Cerebellar cortex (tissue), 1 donor: ENCODE measurements around the gene PRMT1.

Experiments
- DNase-seq: peaks from one replicate; pipeline ENCODE4 v3.0.0-alpha.2; 2015; ENCODE audit warnings: low spot score

Gene PRMT1

DNA sequence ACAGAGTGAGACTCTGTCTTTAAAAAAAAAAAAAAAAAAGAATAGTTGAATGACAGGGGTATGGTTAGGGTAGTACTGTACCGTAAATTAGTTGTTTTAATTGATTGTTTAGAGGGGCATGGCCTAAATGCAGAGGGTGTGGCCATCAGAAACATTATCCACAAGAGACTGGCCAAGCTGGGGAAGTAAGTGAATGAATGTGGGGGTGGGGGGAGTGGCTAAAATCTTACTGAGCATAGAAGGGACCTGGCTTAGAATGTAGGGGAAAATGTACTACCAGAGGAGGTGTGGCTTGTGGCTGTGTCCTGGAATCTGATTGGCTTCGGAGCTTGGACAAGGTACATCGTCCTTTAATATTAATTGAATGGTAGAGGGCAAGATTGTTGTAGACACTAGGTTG lies 7.6 kb upstream of the PRMT1 start:
- no peak for DNase-seq

DNA sequence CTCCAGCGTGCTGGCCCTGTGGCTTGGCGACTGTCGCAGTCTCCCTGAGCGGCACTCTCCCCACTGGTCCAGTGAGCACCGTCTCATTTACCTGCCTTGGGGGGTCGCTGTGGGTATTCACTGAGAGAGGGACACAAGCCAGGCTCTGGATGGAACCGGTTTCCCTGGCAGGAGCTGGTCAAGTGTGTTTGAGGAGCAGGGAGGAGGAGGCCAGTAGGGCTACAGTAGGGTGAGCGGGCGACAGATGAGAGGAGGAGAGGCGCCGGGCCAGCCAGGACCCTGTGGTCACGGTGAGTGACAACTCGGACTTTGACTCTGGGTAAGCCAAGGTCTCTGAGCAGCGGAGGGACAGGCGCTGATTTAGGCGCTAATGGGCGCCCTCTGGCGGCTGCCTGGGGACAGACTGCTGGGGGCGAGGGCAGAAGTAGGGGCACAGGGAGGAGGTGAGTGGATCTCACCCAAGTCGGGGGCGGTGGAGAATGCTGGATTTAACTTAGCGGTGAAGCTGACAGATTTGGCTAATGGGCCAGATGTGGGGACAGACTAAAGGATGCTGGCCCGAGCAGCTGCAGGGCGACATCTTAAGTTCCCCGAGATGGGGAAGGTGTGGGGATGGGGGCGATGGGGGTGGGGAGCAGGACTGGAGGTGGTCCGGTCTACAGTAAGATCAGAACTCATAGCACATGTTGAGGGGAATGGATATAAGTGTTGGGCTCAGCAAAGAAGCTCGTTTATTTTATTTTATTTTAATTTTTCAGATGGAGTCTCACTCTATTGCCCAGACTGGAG lies 4.7 kb upstream of the PRMT1 start:
- DNase-seq = peak; percentile 84

DNA sequence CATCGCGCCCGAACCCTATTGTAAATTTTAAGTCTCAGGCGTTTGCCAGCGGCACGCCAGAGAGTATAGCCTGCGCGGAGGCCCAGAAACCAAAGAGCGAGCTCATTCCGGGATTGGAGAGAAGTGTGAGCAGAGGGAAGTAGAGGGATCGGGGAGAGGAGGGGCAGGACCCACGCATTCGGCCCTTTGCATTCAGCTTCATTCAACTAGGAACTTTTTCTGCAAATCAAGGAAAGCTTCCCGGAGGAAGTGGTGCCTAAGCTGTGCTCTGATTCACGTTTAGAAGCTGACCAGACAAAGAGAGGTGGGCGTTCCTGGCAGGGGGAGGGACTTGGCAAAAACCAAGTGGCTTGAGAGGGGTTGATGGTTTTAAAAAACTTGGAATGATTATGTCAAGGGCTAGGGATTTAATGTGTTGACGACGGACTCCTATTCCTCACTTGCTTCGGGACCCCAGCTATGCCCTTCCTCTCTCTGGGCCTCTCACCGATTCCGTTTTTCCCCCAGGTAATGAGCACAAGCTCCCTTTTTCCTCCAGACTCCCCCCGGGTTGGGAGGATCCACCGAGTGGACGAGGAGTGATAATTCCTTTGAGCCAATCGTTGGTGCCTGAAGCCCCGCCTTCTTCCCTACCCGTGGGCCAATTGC lies 811 bp upstream of the PRMT1 start:
- no peak for DNase-seq

DNA sequence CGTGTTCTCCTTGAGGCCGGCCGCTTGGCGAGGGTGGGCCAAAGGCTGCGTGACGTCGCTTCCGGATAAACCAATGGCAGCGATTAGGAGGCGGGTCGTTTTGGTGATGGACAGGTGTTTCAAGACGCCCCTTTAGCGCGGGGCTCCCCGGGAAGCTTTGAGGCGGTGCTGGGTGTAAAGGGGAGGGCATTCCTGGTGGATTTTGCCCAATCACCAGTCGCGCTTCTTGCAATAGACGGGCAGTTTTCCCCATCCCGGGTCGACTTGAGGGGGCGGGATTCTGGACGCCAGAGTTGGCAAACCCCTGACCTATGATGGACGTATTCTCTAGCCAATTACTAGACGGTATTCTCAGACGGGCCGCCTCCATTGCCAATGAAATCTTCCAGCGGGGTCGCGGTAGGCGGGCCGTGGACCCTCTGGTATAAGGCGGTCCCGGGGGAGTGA lies 264 bp upstream of the PRMT1 start:
- DNase-seq = peak; percentile 100

DNA sequence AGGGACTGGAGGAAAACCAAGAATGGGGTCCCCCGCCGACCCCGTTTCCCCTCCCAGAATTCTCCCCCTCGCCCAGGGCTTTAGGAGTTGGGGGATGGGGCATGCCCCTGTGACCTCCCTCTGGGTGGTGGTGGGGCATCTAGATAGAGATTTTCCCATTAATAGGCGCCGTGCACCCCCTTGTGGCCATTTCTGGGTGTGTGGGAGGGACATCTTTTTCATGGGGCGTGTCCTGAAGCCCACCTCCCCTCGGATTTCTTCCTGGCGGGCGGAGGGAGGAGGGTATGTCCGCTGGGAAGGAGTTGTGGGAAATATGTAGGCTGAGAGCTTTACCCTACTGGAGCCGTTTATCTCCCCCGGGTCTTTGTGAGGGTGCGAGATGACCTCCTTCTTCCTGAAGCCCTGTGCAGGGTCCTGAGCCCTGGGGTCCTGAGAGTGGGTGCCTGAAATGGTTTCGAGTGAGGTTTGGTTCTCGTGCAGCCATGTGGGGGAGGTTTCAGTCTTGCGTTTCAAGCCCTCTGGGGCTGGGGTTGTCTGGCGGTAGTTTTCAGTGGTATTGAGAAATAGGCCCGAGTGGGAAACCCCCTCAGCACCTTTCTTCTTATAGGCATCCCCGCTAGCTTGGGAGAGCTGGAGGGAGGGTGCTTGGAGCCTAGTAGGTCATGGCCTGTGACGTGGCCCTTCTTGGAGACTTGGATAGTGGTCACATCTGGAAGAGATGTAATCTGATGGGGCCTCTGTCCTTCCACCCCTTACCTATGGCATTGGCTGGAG lies 1.0 kb downstream of the PRMT1 start:
- DNase-seq = peak; percentile 85

DNA sequence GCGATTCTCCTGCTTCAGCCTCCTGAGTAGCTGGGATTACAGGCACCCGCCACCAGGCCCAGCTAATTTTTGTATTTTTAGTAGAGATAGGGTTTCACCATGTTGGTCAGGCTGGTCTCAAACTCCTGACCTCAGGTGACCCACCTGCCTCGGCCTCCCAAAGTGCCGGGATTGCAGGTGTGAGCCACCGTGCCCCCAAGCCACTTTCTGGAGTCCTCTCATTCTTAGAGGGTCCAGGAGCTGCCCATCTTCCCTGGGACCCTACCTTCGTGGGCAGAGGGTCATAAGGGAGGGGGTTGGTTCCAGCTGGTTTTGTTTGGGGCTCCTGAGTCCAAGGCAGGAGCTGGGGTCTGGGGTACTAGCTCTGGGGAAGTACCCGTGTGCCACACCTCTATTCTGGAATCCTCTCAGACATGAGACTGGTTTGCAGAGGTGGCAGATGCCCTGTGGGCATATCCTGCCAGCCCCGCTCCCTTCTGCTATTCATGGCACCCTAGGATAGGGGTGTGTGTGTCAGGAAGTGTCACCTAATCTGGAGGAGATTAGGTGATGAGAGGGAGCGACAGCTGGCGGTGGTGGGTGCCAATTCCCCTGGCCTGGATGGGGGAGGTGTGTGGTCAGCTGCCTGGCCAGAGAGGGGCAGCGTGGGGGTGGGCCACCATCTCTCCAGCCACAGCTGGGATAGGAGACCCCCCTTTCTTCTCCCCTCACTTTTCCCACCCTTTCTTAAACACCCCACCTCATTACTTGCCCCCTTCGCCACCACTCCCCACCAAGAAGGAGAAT lies 2.1 kb downstream of the PRMT1 start:
- DNase-seq = no peak

DNA sequence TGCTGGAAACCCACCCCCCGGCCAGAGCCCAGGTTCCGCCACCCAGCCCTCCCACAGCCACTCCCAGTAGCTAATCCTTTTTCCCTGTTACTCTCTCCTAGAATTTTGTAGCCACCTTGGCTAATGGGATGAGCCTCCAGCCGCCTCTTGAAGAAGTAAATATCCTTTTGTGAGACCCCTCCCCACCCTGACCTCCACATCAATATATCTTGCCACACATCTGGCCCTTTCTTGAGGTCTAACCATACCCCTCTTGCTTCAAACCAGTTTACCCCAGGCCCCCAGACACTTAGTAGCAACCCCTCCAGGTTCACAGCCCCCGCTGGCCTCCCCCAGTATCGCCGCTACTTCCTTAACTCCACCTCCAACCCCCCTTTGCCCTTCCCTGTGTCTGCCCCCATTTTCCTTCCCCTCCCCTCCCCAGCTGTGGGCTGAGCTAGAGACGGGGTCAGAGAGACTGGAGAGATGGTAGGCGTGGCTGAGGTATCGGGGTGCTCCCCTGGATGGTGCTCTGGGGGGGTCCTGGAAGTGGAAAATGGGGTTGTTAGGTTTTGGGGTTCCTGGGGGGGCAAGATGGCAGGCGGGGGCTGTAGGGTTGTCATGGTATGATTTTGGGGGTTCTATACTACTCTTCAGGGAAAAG lies 2.8 kb downstream of the PRMT1 start:
- no peak for DNase-seq

DNA sequence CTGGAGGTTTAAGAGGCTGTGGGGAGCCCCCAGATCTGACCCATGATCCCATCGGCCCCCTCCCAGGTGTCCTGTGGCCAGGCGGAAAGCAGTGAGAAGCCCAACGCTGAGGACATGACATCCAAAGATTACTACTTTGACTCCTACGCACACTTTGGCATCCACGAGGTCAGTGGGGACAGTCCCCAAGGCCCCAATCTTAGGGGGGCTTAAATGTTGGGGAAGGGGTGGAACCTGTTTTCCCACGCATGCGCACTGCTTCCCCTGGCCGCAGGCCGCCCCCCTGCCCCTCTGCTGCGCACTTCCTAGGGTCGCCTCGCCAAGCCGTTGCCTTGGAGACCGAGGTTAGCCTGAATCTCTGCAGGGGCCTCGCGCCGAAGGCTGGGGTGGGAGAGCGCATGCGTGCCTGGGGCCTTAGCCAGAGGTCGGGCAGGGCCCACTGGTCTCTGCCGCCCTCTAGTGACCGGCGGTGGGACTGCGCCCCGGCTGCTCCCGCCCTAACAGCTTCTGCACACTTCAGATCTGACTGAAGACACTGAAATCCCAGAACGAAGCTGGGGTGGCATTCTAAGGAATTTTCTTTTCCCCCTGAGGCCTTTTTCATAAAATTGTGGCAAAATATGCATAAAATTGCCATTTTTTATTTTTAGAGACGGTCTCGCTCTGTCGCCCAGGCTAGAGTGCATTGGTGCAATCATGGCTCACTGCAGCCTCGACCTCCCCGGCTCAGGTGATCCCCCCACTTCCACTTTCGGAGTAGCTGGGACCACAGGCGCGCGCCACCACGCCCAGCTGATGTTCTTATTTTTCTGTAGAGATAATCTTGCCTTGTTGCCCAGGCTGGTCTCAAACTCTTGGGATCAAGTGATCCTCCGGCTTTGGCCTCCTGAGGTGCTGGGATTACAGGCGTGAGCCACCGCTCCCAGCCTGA lies 3.6 kb downstream of the PRMT1 start:
- DNase-seq = peak; percentile 89

DNA sequence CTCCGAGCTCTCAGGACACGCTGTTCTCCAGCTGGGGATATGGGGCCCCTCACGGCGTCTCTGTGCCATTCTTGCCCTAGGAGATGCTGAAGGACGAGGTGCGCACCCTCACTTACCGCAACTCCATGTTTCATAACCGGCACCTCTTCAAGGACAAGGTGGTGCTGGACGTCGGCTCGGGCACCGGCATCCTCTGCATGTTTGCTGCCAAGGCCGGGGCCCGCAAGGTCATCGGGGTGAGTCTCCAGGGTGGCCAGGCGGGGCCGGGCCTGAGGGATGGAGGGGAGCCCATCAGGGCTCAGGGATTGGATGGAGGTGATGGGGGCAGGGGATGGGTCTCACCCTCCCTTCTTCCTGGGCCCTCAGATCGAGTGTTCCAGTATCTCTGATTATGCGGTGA lies 4.8 kb downstream of the PRMT1 start:
- DNase-seq = no peak

DNA sequence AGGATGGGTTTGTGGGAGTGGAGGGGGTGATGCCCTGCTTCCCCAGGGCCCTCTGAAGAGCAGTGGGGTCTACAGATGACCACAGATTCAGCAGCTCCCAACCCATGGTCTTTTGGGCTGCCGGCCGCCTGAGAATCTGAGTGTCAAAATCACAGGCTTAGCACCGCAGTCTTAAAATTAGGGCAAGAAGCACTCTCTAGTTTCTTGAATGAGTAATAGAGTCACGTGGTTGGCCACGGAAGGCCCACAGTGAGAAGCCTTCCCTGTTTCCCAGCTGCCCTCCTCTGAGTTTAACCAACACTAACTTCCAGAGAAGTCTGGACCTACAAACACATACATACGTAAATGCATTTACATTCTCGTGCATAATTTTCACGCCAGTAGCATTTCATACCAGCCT lies 5.2 kb downstream of the PRMT1 start:
- DNase-seq = no peak

DNA sequence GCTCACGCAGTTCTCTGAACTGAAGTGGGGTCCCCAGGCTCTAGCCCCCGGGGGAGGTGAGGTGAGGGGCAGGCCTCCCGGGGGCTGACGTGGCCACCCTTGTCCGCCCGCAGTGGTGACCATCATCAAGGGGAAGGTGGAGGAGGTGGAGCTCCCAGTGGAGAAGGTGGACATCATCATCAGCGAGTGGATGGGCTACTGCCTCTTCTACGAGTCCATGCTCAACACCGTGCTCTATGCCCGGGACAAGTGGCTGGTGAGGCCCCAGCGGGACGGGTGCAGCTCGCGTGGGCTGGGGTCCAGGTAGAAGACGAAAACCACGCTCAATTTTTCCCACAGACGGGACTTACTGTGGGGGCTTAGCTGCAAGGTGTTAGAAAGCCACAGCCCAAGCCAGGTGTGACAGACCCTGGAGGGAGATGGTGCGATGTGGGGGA lies 6.8 kb downstream of the PRMT1 start:
- no peak for DNase-seq

DNA sequence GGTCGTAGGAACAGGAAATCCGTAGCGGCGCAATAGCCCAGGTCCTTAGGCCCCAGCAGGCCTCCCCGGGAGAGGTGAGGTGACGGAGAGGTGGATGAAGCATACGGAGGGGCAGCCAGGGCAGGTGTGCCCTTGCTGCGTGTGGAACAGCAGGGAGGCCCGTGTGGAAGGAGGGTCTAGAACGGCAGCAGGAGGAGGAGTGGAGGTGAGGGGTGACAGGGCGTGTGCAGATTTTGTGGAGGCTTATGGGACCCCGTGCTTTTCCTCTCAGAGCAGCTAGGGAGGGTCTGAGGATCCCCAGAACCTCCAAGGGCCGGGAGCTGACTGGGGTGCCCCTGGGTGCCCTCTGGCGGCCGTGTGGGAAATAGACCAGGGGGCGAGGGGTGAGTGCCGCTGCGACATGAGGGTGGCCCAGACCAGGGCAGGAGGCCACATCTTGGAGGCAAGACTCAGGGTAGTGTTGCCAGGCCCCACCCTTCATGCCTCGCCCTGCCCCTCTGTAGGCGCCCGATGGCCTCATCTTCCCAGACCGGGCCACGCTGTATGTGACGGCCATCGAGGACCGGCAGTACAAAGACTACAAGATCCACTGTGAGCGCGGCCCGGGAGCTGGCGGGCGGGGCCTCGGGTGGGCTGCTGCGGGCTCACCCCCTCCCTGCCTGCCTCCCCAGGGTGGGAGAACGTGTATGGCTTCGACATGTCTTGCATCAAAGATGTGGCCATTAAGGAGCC lies 7.3 kb downstream of the PRMT1 start:
- no peak for DNase-seq

DNA sequence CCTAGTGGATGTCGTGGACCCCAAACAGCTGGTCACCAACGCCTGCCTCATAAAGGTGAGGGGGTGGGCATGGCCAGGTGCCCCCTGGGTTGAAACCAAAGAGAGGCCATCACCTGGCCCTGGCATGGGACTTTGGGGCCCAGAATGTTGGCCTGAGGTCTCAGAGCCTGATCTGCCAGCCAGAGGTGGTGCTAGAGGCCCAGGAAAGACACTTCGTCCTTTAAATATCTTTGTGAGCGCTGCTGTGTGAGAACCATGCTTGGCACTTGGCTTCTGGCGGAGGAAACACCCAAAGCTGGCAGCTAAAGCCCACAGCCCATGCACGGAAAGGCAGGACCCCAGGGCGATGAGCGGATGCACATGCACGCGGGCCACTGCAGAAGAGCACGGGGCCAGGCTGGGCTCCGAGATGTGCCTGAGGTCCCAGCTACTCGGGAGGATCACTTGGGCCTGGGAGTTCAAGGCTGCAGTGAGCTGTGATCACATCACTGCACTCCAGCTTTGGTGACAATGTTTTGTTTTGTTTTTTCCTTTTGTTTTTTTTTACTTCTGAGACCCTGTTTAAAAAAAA lies 8.0 kb downstream of the PRMT1 start:
- no peak for DNase-seq

DNA sequence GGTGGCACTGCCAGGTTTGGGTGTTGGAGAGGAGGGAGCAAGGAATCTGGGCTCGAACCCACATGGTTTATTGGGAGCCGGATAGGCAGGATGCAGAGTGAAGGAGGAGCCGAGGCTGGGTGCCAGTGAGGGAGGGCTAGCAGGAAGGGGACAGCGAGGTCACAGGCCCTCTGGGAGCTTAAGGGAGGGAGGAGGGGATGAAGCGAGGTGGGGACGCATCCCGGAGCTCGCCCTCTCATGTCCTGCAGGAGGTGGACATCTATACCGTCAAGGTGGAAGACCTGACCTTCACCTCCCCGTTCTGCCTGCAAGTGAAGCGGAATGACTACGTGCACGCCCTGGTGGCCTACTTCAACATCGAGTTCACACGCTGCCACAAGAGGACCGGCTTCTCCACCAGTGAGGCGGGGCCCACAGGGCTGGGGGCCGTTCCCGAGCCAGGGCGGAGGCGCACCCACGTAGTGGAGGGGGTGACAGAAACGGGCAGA lies 8.8 kb downstream of the PRMT1 start:
- DNase-seq = no peak

DNA sequence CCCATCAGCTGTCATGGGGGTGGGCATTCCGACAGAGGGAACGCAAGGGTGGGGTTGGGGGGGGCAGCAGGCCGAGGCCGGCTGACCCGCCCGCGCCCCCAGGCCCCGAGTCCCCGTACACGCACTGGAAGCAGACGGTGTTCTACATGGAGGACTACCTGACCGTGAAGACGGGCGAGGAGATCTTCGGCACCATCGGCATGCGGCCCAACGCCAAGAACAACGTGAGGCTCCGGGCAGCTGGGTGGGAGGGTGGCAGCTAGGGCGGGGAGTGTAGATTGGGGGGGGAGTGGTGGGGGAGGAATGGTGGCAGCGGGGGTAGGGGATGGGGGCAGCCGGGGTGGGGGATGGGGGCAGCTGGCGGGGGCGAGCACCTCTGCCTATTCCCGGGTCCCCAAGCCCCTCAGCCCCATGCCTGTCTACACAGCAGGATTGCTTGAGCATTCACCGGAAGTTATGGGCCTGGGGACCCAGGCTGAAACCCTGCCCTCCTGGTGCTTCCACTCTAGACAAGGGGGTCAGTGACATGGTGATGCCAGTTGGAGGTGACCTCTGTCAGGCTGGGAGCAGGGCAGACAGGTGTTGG lies 9.5 kb downstream of the PRMT1 start:
- DNase-seq = no peak

DNA sequence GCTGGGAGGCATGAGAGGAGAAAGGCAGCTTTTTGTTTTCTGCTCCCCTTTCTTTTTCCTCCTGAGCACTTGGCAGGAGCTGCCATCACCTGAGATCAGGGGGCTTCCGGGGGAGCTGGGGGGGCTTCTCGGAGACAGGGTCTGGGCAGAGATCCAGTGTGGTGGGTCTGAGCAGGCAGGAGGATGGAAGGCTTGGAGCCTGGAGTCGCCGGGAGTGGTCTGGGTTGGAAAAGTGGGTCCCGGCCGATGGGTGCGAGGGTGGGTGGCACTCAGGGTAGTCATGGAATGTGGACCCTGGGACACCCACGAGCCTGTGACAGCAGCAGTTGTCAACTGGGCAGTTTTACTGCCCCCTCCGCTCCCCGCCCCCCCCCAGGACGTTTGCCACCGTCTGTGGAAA lies 10.1 kb downstream of the PRMT1 start:
- DNase-seq = no peak

DNA sequence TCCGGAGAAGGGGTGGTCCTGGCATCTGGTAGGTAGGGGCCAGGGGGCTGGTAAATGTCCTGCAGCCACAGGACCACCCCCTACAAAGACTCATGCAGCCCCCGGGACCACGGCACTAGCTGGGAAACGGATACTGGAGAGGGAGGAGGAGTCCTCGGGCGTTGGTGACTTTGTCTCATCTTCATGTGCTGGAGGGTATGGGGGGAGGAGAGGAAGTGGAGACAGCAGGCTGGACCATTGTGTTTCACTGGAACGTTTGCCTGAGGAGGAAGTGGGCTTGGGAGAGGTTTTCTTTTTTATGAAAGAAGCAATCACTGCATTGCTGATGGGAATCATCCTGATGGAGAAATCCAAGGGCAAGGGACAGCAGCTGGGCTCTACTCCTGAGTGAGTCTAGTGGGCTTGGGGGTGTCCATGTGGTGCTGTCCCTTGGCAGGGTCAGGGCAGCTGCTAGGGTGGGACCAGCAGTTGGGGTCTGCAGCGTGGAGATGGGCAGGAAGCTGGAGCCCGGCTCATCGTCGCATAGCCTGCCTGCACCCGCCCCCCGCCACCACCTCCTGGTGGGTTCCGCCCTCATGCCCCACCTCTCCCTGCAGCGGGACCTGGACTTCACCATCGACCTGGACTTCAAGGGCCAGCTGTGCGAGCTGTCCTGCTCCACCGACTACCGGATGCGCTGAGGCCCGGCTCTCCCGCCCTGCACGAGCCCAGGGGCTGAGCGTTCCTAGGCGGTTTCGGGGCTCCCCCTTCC lies 10.7 kb downstream of the PRMT1 start:
- no peak for DNase-seq

DNA sequence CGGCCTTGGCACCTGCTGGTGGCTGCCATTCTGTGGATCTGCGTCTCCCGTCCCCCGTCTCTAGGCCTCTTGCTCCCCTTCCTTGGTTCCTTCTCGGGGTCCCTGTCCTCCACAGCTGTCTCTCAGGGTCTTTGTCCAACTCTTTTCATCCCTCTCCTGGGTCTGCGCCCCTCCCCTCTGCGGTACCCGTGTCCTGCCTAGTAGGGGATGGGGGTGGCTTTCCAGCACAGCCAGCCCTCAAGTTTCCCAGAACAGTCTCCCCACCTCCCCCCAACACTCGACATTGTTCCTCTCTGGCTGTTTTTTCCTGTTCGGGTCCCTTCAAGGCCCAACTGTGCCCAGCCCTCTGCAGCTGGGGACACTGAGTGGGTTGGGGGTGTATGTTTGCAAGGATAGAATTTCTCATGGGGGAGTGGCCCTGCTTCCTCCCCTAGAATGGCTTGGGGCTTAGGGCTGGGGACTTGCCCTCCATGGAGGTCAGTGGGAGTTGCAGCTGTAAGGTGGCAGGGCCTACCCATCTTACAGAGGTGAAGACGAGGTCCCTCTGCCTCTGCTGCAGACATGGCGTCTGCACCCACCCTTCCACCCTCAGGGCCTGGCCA lies 11.6 kb downstream of the PRMT1 start:
- no peak for DNase-seq
